A549 (cell line): Measurements from ENCODE around the gene ATP13A2. TPM values are rescaled to one million over a fixed set of nuclear protein-coding genes. Genes with fewer than 3 reads are reported as not detected.
A peak's percentile ranks its signal among the peaks of the same experiment; 100 is the strongest.

ENCODE experiments used
- ATAC-seq, 2 experiments: fragments of 200-7000 bp in 1 of 2; fragments of >200 bp in 1 of 2; cut with Nextera tagmentation in 1 of 2; cut with Tn5 transposase in 1 of 2; 3 replicates each; pipeline versions ENCODE4 v1.8.0 to v1.9.1; 2018 to 2020; ENCODE audit warnings: mild to moderate bottlenecking in 1 of 2, moderate library complexity in 1 of 2
- CTCF ChIA-PET: fragments of 300-600 bp; sonication (Branson Sonifier 250); formaldehyde crosslinking; extraction: SDS; loops from one replicate; lab custom pipeline; 2021; ENCODE audit warnings: antibody characterized with exemption, inconsistent platforms; lab: Yijun Ruan, JAX
- POLR2A ChIA-PET: fragments of 350-600 bp; formaldehyde crosslinking; extraction: SDS; loops from one replicate; lab custom pipeline; 2021; ENCODE audit warnings: antibody characterized with exemption, inconsistent platforms; lab: Yijun Ruan, JAX
- DNase-seq, 2 experiments: peaks; one replicate each; pipeline versions ENCODE4 v3.0.0 to v3.0.0-alpha.2; 2011 to 2016; ENCODE audit warnings: low read depth in 1 of 2, low spot score in 1 of 2
- FAIRE-seq: peaks from 2 replicates; lab custom pipeline; 2011; peaks lifted over from hg19 to GRCh38; lab: Jason Lieb, UNC
- H3K27ac ChIP-seq, 2 experiments: fragments of >200 bp; sonication (Bioruptor Twin); formaldehyde crosslinking; 3 replicates each; pipeline ENCODE4 v1.5.1; 2016 to 2017
- H3K4me1 ChIP-seq: fragments of >200 bp; sonication (Bioruptor Twin); formaldehyde crosslinking; 3 replicates; pipeline ENCODE4 v1.6.1; 2016
- H3K4me2 ChIP-seq: fragments of >200 bp; sonication (Bioruptor Twin); formaldehyde crosslinking; 3 replicates; pipeline ENCODE4 v1.6.1; 2016
- H3K4me3 ChIP-seq: fragments of >200 bp; sonication (Bioruptor Twin); formaldehyde crosslinking; 3 replicates; pipeline ENCODE4 v1.5.1; 2016
- H3K9me3 ChIP-seq: fragments of >200 bp; sonication (Bioruptor Twin); formaldehyde crosslinking; 3 replicates; pipeline ENCODE4 v1.6.1; 2016
- CBX8 ChIP-seq: fragments of 200-600 bp; sonication (generic); IDR thresholded peaks from 2 replicates; pipeline ENCODE4 v1.6.1; 2016
- EHF ChIP-seq: fragments of 250-450 bp; sonication (Bioruptor Pico); IDR thresholded peaks from 2 replicates; pipeline ENCODE4 v1.5.0; 2020; ENCODE audit warnings: mild to moderate bottlenecking
- EHMT2 ChIP-seq: fragments of 200-600 bp; sonication (generic); IDR thresholded peaks from 2 replicates; pipeline ENCODE4 v1.6.1; 2016; ENCODE audit warnings: antibody characterized with exemption, low read depth, mild to moderate bottlenecking, moderate library complexity
- ELK1 ChIP-seq: fragments of 150-350 bp; IDR thresholded peaks from 2 replicates; pipeline ENCODE4 v1.6.1; 2014; ENCODE audit warnings: low read depth, mild to moderate bottlenecking, low read length
- ESRRA ChIP-seq: fragments of 150-350 bp; IDR thresholded peaks from 2 replicates; pipeline ENCODE4 v1.6.1; 2014; ENCODE audit warnings: mild to moderate bottlenecking, low read length, borderline replicate concordance
- HMGXB4 ChIP-seq: fragments of 250-450 bp; sonication (Bioruptor Pico); IDR thresholded peaks from 2 replicates; pipeline ENCODE4 v1.5.0; 2021; ENCODE audit warnings: mild to moderate bottlenecking, moderate library complexity, borderline replicate concordance
- HOXB13 ChIP-seq: fragments of 250-450 bp; sonication (Bioruptor Pico); IDR thresholded peaks from 2 replicates; pipeline ENCODE4 v1.5.0; 2020; ENCODE audit warnings: low read depth, mild to moderate bottlenecking, moderate library complexity
- HOXB5 ChIP-seq: fragments of 250-450 bp; sonication (Bioruptor Pico); IDR thresholded peaks from 2 replicates; pipeline ENCODE4 v1.5.0; 2020; ENCODE audit warnings: mild to moderate bottlenecking, moderate library complexity
- JUN ChIP-seq, 2 experiments: fragments of >200 bp; sonication (Bioruptor Twin); formaldehyde crosslinking; IDR thresholded peaks; 2 replicates in 1 of 2; 3 replicates in 1 of 2; pipeline ENCODE4 v1.6.1; 2016 to 2017
- KDM1A ChIP-seq: fragments of 200-600 bp; sonication (generic); IDR thresholded peaks from 2 replicates; pipeline ENCODE4 v1.6.1; 2016; ENCODE audit warnings: low read depth, mild to moderate bottlenecking
- MAZ ChIP-seq: fragments of 150-350 bp; IDR thresholded peaks from 2 replicates; pipeline ENCODE4 v1.6.1; 2014; ENCODE audit warnings: antibody characterized with exemption, low read depth, low read length, borderline replicate concordance
- MYC ChIP-seq: IDR thresholded peaks from 2 replicates; pipeline ENCODE4 v1.6.1; 2012; ENCODE audit warnings: mild to moderate bottlenecking, inconsistent platforms, low read length, improper control_type of control experiment, borderline replicate concordance
- NFE2L2 ChIP-seq: fragments of 150-350 bp; conservative IDR thresholded peaks from 2 replicates; pipeline ENCODE4 v1.6.1; 2014; ENCODE audit warnings: low read length
- PHF8 ChIP-seq: fragments of 200-600 bp; sonication (generic); IDR thresholded peaks from 2 replicates; pipeline ENCODE4 v1.6.1; 2016; ENCODE audit warnings: low read depth, mild to moderate bottlenecking, antibody characterized with exemption, moderate library complexity, borderline replicate concordance
- RARB ChIP-seq: fragments of 250-450 bp; sonication (Bioruptor Pico); IDR thresholded peaks from 2 replicates; pipeline ENCODE4 v1.8.0; 2021; ENCODE audit warnings: mild to moderate bottlenecking, moderate library complexity
- RCOR1 ChIP-seq: fragments of 150-350 bp; IDR thresholded peaks from 2 replicates; pipeline ENCODE4 v1.6.1; 2014; ENCODE audit warnings: antibody characterized with exemption, low read length, low read depth
- ZC3H11A ChIP-seq: fragments of 450-650 bp; IDR thresholded peaks from 2 replicates; pipeline ENCODE4 v1.6.1; 2014; ENCODE audit warnings: antibody characterized with exemption, mild to moderate bottlenecking
- WGBS: methylation state at CpG from one replicate; pipeline ENCODE4 v1.1.6; 2017; ENCODE audit errors: missing lambda C conversion rate; 5-methylcytosine and 5-hydroxymethylcytosine counted together
- polyA plus RNA-seq, 4 experiments: library from polyadenylated mRNA; depleted of rRNA in 3 of 4; stranded (reverse); fragments of >200 nt; fragmentation: RNase III in 1 of 4; extraction: RNeasy Plus Mini Kit Qiagen cat#74134 plus additional on column Dnase treatment in 1 of 4; gene quantifications; 2 replicates in 3 of 4; 3 replicates in 1 of 4; pipeline ENCODE4 v1.2.3, GENCODE V29; 2011 to 2017
- TF ChIP-seq, protein P1 (sequence below): IDR thresholded peaks from 2 replicates; pipeline ENCODE4 v1.6.1; 2012
- TF ChIP-seq, protein P2 (sequence below): IDR thresholded peaks from 2 replicates; pipeline ENCODE4 v1.6.1; 2012
- TF ChIP-seq, protein P3 (sequence below): fragments of >200 bp; sonication (Bioruptor Twin); formaldehyde crosslinking; IDR thresholded peaks from 3 replicates; pipeline ENCODE4 v1.6.1; 2016

The ATP13A2 gene
- polyA plus RNA-seq, 2 of the 4 experiments (the other 2 are of a cell fraction), result 7.9 to 23.1 TPM

DNA sequence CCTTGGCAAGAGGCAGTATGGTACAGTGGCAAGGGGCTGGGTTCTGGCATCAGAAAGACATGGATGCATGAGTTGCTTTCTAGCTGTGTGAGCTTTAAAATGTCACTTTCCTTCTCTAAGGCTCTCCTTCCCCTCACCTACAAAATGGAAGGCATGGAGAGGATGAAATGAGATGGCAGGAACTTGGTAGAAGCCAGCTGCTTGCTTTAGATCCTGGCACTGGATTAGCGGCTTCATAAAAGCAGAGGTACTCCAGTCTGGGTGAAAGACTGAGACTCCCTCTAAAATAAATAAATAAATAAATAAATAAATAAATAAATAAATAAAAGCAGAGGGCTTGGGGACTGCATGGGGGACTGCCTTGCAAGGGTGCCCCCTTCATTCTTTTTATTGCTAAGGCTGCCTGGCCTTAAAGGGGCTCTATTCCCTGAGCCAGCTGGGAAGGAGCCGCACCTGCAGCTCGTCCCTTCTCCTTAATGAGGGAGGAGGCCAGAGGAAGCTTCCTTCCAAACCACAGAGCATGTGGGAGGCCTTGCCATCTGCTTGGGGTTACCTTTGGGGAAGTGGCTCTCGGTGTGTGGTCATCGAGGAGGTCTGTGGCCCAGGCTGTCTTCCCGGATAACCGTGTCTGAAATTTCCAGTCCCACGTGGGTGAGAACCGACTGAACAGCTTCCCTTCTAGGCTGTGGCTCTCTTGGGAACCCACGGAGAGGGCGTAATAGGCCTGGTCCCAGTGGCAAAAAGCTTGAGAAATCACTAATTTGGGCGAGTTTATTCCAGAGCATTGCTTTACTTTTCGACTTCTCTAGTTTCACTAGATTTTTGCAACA is 2.0 kb upstream of the ATP13A2 start:
- no peak for DNase-seq
- Histone ChIP-seq H3K4me3 (no peak overlapping the region), H3K27ac (no peak overlapping the region), H3K9me3 (no peaks in the 10 kb centered on the region), H3K4me2 (no peak overlapping the region), H3K4me1 (peaks cover 16% of the 10 kb centered on the region; the same call in 2 of the 3 replicates)
- no peak for FAIRE-seq
- no peak for ATAC-seq
- TF ChIP-seq ESRRA, result no peak
- peak; percentile 81 for TF ChIP-seq ZC3H11A
- CTCF ChIA-PET, result interaction anchor here (1.0 to 2.5 kb wide), 8 partner anchors 9 to 62 kb away, joined by 3 to 15 read pairs (median 4); no protein-coding TSS in a partner anchor
- POLR2A ChIA-PET, result no interaction called here
- 84% methylated on average over 13 of the region's 13 CpGs for WGBS

DNA sequence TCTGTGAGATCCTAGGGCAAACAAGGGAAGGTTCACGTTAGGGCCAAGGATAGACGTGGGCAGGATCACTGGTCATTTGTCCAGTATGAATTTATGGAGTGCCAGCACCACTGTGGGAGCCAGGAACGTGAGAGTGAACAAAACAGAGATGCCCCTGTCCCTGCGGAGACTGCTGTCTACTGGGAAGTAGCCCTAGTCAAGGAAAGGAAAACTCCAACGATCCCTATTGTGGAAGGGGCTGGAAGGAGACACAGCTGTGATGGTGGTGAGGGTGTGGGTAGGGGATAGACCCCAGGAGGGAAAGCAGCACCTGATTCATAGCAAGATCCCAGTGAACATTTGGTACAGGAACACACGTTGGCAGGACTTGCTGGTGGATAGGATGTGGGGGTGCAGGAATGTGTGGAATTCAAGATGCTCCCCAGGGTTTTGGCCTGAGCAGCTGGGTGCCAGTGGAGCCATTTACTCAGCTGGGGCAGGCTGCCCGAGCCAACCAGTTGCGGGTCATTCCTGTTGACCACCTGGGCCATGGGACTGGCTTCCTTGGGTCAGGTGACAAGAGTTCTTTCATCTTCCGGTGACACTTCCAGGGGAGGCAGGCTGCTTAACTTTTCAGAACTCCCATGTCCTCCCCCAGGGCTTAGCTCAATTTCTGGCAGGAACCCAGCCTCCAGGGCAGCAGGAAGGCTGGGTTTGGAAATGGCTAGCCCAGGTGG is 1.2 kb upstream of the ATP13A2 start:
- no peak for DNase-seq
- POLR2A ChIA-PET, result no interaction called here
- H3K27ac ChIP-seq, result no peak overlapping the region
- H3K4me3 ChIP-seq, result no peak overlapping the region
- 77% methylated on average over 9 of the region's 9 CpGs for WGBS
- H3K9me3 ChIP-seq, result no peaks in the 10 kb centered on the region
- TF ChIP-seq ELK1 (no peak), HOXB5 (CRISPR knock-in tag) (no peak), KDM1A (no peak), HMGXB4 (no peak), CBX8 (no peak), RARB (CRISPR knock-in tag) (no peak), MYC (no peak), NFE2L2 (no peak), EHMT2 (no peak), JUN (IDR thresholded peaks at IDR 0.05) (no peak), MAZ (no peak), PHF8 (no peak), EHF (CRISPR knock-in tag) (no peak), RCOR1 (no peak), HOXB13 (no peak)
- TF ChIP-seq, protein P1, sequence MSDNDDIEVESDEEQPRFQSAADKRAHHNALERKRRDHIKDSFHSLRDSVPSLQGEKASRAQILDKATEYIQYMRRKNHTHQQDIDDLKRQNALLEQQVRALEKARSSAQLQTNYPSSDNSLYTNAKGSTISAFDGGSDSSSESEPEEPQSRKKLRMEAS, result no peak
- TF ChIP-seq, protein P2, sequence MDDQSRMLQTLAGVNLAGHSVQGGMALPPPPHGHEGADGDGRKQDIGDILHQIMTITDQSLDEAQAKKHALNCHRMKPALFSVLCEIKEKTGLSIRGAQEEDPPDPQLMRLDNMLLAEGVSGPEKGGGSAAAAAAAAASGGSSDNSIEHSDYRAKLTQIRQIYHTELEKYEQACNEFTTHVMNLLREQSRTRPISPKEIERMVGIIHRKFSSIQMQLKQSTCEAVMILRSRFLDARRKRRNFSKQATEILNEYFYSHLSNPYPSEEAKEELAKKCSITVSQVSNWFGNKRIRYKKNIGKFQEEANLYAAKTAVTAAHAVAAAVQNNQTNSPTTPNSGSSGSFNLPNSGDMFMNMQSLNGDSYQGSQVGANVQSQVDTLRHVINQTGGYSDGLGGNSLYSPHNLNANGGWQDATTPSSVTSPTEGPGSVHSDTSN, result no peak
- TF ChIP-seq, protein P3, sequence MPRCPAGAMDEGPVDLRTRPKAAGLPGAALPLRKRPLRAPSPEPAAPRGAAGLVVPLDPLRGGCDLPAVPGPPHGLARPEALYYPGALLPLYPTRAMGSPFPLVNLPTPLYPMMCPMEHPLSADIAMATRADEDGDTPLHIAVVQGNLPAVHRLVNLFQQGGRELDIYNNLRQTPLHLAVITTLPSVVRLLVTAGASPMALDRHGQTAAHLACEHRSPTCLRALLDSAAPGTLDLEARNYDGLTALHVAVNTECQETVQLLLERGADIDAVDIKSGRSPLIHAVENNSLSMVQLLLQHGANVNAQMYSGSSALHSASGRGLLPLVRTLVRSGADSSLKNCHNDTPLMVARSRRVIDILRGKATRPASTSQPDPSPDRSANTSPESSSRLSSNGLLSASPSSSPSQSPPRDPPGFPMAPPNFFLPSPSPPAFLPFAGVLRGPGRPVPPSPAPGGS, result no peak
- ATAC-seq, result no peak
- H3K4me2 ChIP-seq, result no peak overlapping the region
- H3K4me1 ChIP-seq, result peaks cover 16% of the 10 kb centered on the region; the same call in 2 of the 3 replicates
- no peak for FAIRE-seq
- CTCF ChIA-PET, result interaction anchor here (1.0 to 2.5 kb wide), 8 partner anchors 8 to 61 kb away, joined by 3 to 15 read pairs (median 4); no protein-coding TSS in a partner anchor
